Measurements from ENCODE around the gene TLX3.

- peak; percentile 13 for TF ChIP-seq EZH2 (IDR thresholded peaks at IDR 0.05; ENCODE audit: borderline replicate concordance)
- TF ChIP-seq CTCF (IDR thresholded peaks at IDR 0.05; ENCODE audit: poor library complexity), result no peak
- peak; percentile 41 for TF ChIP-seq EZH2phosphoT487 (IDR thresholded peaks at IDR 0.05; ENCODE audit: low read depth, severe bottlenecking, unreplicated experiment)
Measured at GRCh38 chr5:171315386-171315891, 6.4 kb downstream of the TLX3 start.
